GM12864 (cell line): ENCODE data around the gene CHRNB2.

Experiments
- DNase-seq: peaks from one replicate; pipeline ENCODE4 v3.0.0-alpha.2; 2011; ENCODE audit warnings: low read depth
- H3K4me3 ChIP-seq: 2 replicates; pipeline ENCODE4 v1.5.1; 2011; ENCODE audit warnings: mild to moderate bottlenecking, low read depth, low read length, control low read depth
- TF ChIP-seq, protein P1 (sequence below): IDR thresholded peaks from 2 replicates; pipeline ENCODE4 v1.5.1; 2011; ENCODE audit warnings: low read depth, mild to moderate bottlenecking, moderate library complexity, low read length, control low read depth, inconsistent platforms; ENCODE audit errors: missing control alignments

CHRNB2 gene

DNA sequence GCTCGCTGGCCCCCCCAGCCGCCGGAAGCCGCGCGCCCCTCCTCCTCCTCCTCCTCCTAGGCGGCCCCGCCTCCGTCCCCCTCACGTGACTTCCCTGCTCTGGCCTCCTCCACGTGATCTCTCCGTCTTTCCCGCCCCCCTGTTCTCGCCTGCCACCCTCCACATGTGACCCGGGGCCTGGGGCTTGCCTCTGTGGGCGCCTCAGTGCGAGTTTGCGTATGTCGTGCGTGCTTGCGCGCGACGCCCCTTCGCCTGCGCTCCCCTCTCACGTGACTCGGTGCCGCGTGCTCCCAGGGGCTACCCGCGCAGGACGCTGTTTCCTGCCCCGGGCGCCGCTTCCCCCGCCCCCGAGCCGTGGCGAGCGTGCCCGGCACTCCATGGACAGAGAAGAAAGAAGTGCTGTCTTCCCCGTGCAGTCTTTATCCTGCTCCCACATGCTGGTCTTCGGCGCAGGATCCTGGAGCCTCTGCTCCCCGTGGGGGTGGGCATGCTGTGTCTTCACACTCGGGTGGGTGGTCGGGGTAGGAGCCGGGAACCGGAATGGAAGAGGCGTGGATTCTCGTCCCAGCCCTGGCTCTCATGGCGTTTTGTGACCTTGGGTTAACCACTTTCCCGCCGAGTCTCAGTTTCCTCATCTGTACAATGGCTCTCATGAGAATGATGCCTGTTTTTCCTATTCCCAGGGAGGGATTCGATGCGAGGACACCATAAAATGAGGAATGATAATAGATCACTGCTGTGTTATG is 8.7 kb upstream of the CHRNB2 start:
- H3K4me3 ChIP-seq, result peak overlapping the region; percentile 57

DNA sequence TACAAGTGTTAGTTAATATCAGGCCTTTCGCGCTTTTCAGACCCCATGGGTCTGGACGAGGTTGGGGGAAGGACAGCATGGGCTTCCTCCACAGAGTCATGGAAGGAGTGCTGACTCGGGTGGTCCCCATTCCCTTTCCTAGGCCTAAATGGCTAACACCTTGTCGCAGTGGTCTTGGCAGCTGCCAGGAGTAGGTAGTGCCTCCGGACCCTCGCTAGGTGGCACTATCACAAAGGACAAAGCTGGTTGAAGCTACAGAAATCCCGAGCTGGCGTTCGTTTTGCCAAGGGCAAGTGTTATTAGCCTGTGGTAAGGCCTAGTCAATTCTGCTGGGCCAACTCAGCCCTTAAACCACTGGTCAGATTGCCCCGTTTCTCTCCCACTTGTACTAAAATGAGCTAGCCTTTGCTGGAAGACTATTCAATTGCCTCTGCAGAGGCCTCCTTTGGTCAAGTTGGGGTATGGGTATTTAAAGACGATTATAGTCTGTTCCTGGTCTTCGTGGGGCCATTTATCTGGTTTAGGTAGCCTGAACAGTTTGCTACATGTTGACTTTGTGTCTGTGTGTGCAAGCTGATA is 8.0 kb upstream of the CHRNB2 start:
- DNase-seq, result peak; percentile 85
- peak overlapping the region; percentile 57 for H3K4me3 ChIP-seq
- TF ChIP-seq, protein P1, sequence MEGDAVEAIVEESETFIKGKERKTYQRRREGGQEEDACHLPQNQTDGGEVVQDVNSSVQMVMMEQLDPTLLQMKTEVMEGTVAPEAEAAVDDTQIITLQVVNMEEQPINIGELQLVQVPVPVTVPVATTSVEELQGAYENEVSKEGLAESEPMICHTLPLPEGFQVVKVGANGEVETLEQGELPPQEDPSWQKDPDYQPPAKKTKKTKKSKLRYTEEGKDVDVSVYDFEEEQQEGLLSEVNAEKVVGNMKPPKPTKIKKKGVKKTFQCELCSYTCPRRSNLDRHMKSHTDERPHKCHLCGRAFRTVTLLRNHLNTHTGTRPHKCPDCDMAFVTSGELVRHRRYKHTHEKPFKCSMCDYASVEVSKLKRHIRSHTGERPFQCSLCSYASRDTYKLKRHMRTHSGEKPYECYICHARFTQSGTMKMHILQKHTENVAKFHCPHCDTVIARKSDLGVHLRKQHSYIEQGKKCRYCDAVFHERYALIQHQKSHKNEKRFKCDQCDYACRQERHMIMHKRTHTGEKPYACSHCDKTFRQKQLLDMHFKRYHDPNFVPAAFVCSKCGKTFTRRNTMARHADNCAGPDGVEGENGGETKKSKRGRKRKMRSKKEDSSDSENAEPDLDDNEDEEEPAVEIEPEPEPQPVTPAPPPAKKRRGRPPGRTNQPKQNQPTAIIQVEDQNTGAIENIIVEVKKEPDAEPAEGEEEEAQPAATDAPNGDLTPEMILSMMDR, result peak; percentile 97

More for the DNA sequence above, 8.7 kb upstream of the CHRNB2 start:
- peak; percentile 99 for DNase-seq
- TF ChIP-seq, protein P1, result no peak

DNA sequence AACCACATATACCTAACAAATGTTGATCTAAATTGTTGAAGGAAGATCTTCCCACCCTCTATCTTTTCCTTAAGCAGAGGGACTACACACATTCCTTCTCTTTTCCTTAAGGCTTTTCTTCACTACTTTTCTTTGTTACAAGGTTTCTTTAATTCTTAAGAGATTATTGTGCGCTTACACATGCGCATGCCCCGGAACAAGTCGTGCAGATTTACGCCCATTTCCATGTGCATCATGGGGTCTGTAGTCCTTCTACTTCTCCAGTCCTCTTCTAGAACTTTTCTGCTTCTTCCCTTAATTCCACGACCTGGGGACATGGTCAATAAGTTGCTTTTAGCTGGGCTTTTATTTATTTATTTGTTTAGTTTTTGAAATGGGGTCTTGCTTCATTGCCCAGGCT is 1.7 kb upstream of the CHRNB2 start:
- no peak overlapping the region for H3K4me3 ChIP-seq
- no peak for DNase-seq
- TF ChIP-seq, protein P1, result no peak

DNA sequence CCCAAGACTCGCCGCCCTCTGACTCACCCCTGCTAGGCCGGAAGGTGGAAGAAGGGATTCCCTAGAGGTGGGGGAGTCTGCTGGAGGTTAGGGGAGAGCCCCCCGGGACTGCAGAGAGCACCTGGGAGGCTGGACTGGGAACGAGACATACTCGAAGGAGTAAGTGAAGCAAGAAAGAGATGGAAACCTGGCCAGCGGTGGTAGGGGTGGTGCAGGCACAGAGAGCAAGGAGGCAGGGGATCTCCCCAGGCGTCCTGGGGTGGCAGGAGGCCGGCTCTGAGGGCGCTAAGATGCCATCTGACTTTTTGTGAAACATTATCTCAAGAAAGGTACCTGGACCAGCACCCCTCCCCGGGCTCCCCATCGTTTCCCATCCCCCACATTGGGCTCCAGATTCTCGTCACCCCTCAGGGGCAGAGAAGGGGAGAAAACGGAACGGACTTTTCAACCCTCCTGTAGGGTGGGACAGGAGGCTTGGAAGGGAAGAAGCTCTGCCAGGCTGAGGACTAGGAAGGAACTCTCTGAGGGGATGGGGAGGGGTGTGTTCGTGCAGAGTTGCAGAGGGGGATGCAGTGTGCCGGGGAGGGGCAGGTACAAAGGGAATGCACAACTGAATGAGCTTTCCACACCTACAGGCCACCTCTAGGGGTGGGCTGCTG is 708 bp downstream of the CHRNB2 start:
- no peak for DNase-seq
- TF ChIP-seq, protein P1, result no peak
- no peak overlapping the region for H3K4me3 ChIP-seq

DNA sequence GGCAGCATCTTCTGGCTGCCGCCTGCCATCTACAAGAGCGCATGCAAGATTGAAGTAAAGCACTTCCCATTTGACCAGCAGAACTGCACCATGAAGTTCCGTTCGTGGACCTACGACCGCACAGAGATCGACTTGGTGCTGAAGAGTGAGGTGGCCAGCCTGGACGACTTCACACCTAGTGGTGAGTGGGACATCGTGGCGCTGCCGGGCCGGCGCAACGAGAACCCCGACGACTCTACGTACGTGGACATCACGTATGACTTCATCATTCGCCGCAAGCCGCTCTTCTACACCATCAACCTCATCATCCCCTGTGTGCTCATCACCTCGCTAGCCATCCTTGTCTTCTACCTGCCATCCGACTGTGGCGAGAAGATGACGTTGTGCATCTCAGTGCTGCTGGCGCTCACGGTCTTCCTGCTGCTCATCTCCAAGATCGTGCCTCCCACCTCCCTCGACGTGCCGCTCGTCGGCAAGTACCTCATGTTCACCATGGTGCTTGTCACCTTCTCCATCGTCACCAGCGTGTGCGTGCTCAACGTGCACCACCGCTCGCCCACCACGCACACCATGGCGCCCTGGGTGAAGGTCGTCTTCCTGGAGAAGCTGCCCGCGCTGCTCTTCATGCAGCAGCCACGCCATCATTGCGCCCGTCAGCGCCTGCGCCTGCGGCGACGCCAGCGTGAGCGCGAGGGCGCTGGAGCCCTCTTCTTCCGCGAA is 3.8 kb downstream of the CHRNB2 start:
- TF ChIP-seq, protein P1, result no peak
- DNase-seq, result no peak

DNA sequence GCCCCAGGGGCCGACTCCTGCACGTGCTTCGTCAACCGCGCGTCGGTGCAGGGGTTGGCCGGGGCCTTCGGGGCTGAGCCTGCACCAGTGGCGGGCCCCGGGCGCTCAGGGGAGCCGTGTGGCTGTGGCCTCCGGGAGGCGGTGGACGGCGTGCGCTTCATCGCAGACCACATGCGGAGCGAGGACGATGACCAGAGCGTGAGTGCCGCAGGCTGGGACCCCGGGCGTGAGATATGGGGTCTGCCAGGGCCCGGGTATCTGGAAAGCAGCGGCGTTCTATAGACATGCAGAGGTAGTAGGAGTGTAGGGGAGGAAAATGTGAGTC is 4.3 kb downstream of the CHRNB2 start:
- TF ChIP-seq, protein P1, result no peak
- DNase-seq, result no peak
- no peak overlapping the region for H3K4me3 ChIP-seq

More for the DNA sequence above, 3.8 kb downstream of the CHRNB2 start:
- no peak overlapping the region for H3K4me3 ChIP-seq
